ENCODE data around the gene CLDN9.

CLDN9 gene

DNA sequence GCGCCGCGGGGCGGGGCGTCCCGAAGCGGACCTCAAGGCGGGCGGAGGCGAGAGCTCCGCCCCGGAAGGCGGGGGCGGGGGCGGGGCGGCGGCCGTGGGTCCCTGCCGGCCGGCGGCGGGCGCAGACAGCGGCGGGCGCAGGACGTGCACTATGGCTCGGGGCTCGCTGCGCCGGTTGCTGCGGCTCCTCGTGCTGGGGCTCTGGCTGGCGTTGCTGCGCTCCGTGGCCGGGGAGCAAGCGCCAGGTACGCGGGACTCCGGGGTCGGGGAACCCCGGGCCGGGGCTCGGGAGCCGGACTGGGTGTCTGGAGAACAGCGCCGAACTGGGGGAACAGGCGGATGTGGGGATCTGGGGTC, 7.5 kb downstream of the CLDN9 start, which contains the start of gene TNFRSF12A:
TSS of gene TNFRSF12A (plus strand) at position 122 of the 357 bp plus-strand sequence. CDS start at position 152, 30 bp downstream.
- DNase-seq: peak; percentile 87

DNA sequence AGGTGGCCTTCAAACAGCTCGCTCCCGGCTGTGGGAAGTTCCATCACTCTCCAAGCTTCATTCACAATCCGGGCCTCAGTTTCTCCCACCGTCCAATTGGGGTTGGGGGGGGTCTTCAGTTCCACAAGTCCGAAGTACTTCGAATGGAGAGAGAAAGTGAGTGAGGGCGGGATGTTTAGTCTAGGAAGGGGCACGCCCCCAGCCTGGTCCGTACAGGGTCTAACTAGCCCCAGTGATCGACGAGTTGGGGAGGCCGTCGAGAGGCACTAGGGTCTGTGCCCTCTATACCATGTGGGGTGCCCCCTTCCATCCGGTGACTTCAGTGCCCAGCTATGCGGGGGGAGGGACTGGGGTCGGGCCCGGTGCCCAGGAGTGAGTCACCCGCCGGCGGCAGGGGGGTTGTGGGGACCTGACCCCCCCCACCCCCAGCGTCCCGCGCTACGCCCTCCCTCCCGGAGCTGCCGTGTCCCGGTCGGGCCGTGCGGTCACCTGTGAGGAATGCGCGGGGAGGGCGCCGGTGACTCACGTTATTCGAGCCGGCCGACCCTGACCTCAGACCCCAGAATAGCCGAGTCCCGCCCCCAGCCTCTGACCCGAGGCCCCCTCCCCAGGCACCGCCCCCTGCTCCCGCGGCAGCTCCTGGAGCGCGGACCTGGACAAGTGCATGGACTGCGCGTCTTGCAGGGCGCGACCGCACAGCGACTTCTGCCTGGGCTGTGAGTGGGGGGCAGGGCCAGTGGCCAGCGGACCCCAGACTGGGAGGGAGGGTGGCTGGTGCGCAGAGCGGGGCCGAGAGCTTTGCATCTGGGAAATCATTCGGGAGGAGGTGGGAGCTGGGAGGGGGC, 8.1 kb downstream of the CLDN9 start:
- peak; percentile 96 for DNase-seq

- peak; percentile 98 for DNase-seq
Measured at GRCh38 chr16:3021449-3022207, 8.9 kb downstream of the CLDN9 start.

GRCh38 chr16:3022208-3022683, 9.5 kb downstream of the CLDN9 start:
- peak; percentile 98 for DNase-seq

DNA sequence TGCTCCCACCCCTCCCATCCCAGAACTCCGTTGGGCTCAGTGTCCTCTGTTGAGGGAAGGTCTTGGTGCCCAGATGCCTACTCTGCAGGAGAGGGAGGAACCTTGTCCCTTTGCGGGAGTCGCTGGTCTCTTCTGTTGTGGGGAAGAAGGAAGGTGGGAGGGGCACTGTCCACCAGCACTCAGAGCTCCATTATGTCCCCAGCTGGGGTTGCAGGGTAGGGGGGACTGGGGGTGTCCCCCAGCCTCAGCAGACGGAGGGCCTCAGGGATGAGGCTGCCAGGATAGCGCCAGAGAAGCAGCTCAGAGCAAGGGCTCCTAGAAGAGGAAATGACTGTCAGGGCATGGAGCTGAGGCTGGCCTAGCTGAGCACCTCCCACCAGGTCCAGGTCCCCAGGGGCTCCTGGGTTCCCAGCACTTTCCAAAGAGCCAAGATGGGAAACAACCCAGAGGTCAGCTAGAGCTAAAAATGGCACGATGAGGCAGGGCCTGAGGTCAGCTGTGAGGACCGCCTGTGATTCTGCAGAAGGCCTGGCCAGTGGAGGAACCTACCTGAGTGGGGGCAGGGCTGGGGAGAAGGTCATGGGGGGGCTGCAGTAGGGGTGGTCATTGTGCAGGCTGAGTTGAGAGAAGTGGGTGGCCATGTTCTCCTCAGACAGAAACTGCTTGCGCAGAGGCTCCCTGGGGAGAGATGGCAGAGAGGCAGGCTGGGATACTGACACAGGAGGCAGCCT, 10.1 kb downstream of the CLDN9 start:
- DNase-seq: peak; percentile 79

GRCh38 chr16:3023415-3023668, 10.6 kb downstream of the CLDN9 start:
- DNase-seq: peak; percentile 90

GRCh38 chr16:3023669-3024478, 11.2 kb downstream of the CLDN9 start, which contains the start of the genes HCFC1R1 and THOC6:
HCFC1R1 (minus strand) TSS chr16:3023942; CDS start chr16:3023941, 1 bp downstream.
THOC6 (plus strand) TSS chr16:3024035; CDS start chr16:3024327, 292 bp downstream.
- peak; percentile 98 for DNase-seq

- no peak for DNase-seq
Measured at GRCh38 chr16:3025032-3026002, 12.6 kb downstream of the CLDN9 start.

DNA sequence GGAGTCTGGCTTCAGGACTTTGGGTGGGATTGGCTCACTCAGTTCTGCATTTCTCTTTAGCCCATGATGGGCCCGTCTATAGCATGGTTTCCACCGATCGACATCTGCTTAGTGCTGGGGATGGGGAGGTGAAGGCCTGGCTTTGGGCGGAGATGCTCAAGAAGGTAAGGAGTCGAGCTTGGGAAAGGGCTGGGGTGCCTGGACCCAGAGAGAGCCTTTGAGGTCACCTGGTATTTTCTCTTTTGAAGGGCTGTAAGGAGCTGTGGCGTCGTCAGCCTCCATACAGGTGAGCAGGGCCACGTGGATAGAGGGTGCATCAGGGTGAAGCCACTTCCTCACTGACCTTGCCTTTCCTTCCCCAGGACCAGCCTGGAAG, 13.3 kb downstream of the CLDN9 start:
- DNase-seq: no peak

- DNase-seq: no peak
Measured at GRCh38 chr16:3026609-3027488, 14.1 kb downstream of the CLDN9 start.

DNA sequence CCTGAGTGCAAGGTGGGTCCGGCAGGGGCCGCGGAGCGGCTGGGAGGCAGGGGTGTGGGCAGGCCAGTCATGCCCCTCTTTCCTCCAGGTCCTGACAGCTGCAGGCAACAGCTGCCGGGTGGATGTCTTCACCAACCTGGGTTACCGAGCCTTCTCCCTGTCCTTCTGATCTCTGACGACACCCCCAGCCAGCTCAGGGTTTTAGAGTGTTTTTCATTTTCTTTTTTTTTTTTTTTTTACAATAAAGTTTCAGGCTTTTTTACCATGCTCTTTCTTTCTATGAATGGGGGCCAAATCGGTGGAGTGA, 14.7 kb downstream of the CLDN9 start:
- DNase-seq: no peak

DNA sequence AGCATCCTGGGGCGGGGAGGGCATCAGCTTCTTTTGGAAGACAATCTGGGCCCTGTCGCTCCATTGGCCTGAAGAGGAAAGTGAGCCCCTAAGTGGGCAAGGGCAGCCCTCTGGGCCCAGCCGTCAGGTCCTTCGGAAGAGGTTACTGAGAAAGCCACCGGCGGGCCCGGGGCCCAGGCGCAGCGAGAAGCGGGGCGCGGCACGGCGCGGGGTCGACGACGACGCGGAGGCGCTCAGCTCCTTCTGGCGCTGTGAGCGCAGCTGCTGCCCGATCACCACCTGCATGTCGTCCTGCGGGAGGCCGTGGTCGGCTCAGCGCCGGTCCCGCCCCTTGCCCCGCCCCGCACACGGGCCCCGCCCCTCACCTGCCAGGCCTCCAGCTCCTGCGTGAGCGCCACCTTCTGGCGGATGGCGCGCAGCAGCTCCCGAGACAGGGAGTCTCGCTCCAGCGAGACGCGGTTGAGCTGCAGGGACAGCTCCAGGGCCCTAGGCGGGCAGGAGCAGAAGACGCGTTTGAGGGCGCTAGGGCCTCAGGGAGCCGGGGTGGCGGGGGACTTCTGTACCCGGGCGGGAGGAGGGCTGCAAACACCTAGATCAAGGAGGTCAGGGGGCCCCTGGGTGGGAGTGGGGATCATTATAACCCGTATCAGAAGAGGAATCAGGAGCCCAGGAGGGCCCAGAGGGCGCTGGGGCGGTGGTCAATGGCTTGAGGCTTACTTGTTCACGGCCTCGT, 15.4 kb downstream of the CLDN9 start:
- DNase-seq: peak; percentile 76

DNA sequence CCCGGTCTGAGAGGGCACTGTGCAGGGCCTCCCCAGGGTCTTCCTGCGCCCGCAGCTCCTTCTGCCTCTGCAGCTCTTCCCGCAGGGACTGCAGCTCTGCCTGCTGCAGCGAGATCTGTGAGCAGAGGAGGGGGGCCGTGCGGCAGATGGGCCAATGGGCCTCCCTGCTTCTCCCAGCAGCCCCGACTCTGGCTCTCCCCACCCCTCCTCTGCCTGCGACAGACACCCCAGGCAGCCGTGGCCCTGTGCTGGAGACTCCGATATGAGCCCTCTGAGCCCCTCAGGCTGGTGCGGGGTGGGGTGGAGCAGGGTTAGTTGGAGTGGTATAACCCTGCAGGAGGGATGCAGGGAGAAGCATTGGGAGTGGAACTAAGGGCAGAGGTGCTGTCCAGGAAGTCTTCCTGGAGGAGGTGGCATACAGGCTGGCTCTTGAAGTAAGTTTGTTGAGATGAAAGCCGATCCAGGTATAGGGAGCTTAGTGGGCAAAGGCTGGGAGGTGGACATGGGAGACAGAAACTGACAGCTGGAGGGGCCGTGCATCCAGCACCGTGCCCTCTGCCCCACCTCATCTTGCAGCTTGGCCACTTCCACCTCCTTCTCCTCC, 16.1 kb downstream of the CLDN9 start:
- no peak for DNase-seq

DNA sequence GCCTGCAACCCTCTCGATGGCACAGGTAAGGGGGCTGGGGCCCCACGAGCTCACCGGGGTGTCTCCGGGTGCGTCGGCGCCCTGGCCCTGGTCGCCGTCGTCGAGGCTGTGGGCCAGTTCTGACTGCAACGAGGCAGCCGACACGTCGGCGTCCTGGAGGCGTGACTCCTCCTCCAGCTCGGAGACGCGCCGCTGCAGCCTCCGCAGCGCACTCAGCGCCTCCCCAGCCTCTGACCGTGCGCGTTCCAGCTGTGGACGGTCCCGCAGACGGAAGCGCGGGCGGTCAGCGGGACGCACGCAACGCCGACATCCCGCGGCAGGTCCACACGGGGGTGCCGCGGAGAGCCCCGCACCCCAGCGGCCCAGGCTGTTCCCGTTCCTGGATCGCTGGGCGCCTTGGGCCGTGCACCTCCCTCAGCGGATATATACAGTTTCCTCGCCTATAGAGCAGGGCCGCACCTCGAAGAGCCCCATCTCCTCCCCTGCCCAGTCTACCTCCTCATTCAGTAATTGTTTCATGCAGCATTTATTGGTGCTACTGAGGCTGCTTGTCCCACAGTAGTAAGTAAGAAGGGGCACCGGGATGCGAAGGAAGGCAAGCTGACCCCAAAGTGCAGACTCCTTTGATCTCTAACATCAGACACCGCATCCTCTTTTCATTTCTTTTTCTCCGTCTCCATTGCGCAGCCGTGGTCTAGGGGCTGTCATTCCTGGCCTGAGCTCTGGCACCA, 16.9 kb downstream of the CLDN9 start:
- peak; percentile 43 for DNase-seq

GRCh38 chr16:3030222-3031212, 17.8 kb downstream of the CLDN9 start:
- no peak for DNase-seq

GRCh38 chr16:3032624-3033023, 19.9 kb downstream of the CLDN9 start:
- no peak for DNase-seq

Measured in fibroblast of skin of scalp (primary cell).